Uterus (tissue), 2 donors: ENCODE data around the gene LRRC59.

Source experiments
- CTCF ChIP-seq, 4 experiments: fragments of 200-600 bp in 2 of 4; fragments of 450-650 bp in 2 of 4; sonication (generic) in 2 of 4; IDR thresholded peaks; one replicate each; pipeline ENCODE4 v1.5.1; 2016 to 2019; ENCODE audit warnings: antibody characterized with exemption in 4 of 4, mild to moderate bottlenecking in 2 of 4, moderate library complexity in 1 of 4
- POLR2A ChIP-seq, 2 donors: fragments of 450-650 bp; IDR thresholded peaks; one replicate each; pipeline ENCODE4 v1.6.1; 2016; ENCODE audit warnings: antibody characterized with exemption in 2 of 2, mild to moderate bottlenecking in 1 of 2, moderate library complexity in 1 of 2

GRCh38 chr17:50437409-50437808 is 40.1 kb upstream of the LRRC59 start:
- TF ChIP-seq POLR2A (IDR thresholded peaks at IDR 0.05) = no peak
- no peak for TF ChIP-seq CTCF (IDR thresholded peaks at IDR 0.05)
